Measurements from ENCODE around the gene SHOX. TPM values are rescaled to one million over a fixed set of nuclear protein-coding genes. Genes with fewer than 3 reads are reported as not detected.
"Not testable (repeated sequence)": the region's sequence is repeated elsewhere in the genome, so short reads cannot be mapped to it uniquely, and the experiment has no call there.

SHOX gene
- total and polyA plus RNA-seq, 12 donors: not detected

GRCh38 chrX:646796-647195 is 16.2 kb downstream of the SHOX start:
- peak in 1 of 7 donors; percentile 3 for DNase-seq
- no peaks in the 10 kb centered on the region for H3K4me1 ChIP-seq (replicated peaks in 1 of 2)
- TF ChIP-seq POLR2A (IDR thresholded peaks at IDR 0.05): no peak
- TF ChIP-seq, protein P1, sequence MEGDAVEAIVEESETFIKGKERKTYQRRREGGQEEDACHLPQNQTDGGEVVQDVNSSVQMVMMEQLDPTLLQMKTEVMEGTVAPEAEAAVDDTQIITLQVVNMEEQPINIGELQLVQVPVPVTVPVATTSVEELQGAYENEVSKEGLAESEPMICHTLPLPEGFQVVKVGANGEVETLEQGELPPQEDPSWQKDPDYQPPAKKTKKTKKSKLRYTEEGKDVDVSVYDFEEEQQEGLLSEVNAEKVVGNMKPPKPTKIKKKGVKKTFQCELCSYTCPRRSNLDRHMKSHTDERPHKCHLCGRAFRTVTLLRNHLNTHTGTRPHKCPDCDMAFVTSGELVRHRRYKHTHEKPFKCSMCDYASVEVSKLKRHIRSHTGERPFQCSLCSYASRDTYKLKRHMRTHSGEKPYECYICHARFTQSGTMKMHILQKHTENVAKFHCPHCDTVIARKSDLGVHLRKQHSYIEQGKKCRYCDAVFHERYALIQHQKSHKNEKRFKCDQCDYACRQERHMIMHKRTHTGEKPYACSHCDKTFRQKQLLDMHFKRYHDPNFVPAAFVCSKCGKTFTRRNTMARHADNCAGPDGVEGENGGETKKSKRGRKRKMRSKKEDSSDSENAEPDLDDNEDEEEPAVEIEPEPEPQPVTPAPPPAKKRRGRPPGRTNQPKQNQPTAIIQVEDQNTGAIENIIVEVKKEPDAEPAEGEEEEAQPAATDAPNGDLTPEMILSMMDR (IDR thresholded peaks at IDR 0.05): no peak
- no peaks in the 10 kb centered on the region for H3K36me3 ChIP-seq (replicated peaks in 1 of 2)
- peaks cover 20% of the 10 kb centered on the region for H3K27me3 ChIP-seq
- no peaks in the 10 kb centered on the region for H3K9me3 ChIP-seq (replicated peaks in 1 of 3)
- intact Hi-C loops (cut with DNase I): no loop called here
- H3K4me3 ChIP-seq: no peak overlapping the region
- 63 to 81% (median 74%) methylated on average over 9 of the region's 9 CpGs for WGBS, 4 donors
- H3K27ac ChIP-seq: no peak overlapping the region

- Histone ChIP-seq H3K27me3 (peaks cover 11% of the 10 kb centered on the region), H3K36me3 (replicated peaks in 1 of 2) (no peaks in the 10 kb centered on the region), H3K4me1 (replicated peaks in 1 of 2) (no peaks in the 10 kb centered on the region), H3K27ac (no peak overlapping the region), H3K4me3 (no peak overlapping the region), H3K9me3 (replicated peaks in 1 of 3) (no peaks in the 10 kb centered on the region)
- 75 to 84% (median 80%) methylated on average over 15 of the region's 15 CpGs for WGBS, 4 donors
- intact Hi-C loops (cut with DNase I): no loop called here
- TF ChIP-seq POLR2A (IDR thresholded peaks at IDR 0.05): no peak
- TF ChIP-seq, protein P1 (IDR thresholded peaks at IDR 0.05): no peak
- no peak for DNase-seq
Observed at GRCh38 chrX:649166-649565, 18.6 kb downstream of the SHOX start.

- no peaks in the 10 kb centered on the region for H3K36me3 ChIP-seq (replicated peaks in 1 of 2)
- H3K9me3 ChIP-seq (replicated peaks in 1 of 3): no peaks in the 10 kb centered on the region
- H3K27ac ChIP-seq: no peak overlapping the region
- H3K4me1 ChIP-seq (replicated peaks in 1 of 2): no peaks in the 10 kb centered on the region
- intact Hi-C loops (cut with DNase I): no loop called here
- no peak for DNase-seq
- H3K4me3 ChIP-seq: no peak overlapping the region
- peaks cover 2% of the 10 kb centered on the region for H3K27me3 ChIP-seq
- 70 to 74% (median 72%) methylated on average over 14 to 15 of the region's 15 CpGs for WGBS, 4 donors
- no peak for TF ChIP-seq POLR2A (IDR thresholded peaks at IDR 0.05)
- TF ChIP-seq, protein P1 (IDR thresholded peaks at IDR 0.05): no peak
Observed at GRCh38 chrX:650324-650723, 19.7 kb downstream of the SHOX start.

DNA sequence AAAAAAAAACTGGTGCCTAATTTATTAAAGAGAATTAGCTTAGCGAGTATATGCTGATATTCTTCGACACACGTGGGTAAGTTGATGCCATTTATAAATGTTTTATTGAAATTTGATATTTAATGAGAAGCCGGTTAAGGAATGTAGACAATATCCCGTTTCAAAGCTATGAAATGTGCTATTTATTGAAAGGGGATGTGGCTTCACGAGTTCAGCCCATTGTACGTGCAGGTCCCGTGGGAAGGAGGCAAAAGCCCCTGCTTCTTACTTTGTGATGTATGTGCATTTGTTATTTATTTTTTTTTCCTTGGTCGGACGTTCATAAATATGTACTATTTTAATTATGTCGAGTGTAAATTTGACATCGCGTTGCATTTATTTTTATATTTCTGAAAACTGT is 20.2 kb downstream of the SHOX start:
- Histone ChIP-seq H3K36me3 (replicated peaks in 1 of 2) (no peaks in the 10 kb centered on the region), H3K4me3 (no peak overlapping the region), H3K4me1 (replicated peaks in 1 of 2) (no peaks in the 10 kb centered on the region), H3K27me3 (peaks cover 2% of the 10 kb centered on the region), H3K9me3 (replicated peaks in 1 of 3) (no peaks in the 10 kb centered on the region), H3K27ac (no peak overlapping the region)
- TF ChIP-seq, protein P1 (IDR thresholded peaks at IDR 0.05): no peak
- TF ChIP-seq POLR2A (IDR thresholded peaks at IDR 0.05): no peak
- no peak for DNase-seq
- intact Hi-C loops (cut with DNase I): no loop called here
- WGBS, 4 donors: 75 to 79% (median 76%) methylated on average over 13 of the region's 13 CpGs

DNA sequence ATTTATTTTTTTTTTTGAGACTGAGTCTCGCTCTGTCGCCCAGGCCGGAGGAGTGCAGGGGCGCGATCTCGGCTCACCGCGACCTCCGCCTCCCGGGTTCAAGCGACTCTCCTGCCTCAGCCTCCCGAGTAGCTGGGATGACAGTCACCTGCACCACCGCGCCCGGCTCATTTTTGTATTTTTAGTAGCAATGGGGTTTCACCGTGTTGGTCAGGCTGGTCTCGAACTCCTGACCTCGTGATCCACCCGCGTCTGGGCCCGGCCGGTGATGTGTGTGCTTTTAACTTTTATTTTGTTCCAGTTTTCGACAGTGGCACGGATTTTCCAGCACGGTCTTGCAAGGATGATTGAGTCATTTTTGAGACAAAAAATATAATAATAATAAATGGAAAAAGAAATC is 21.3 kb downstream of the SHOX start:
- WGBS, 4 donors: 78 to 82% (median 80%) methylated on average over 23 to 25 of the region's 25 CpGs
- H3K9me3 ChIP-seq (replicated peaks in 1 of 3); H3K27ac ChIP-seq; intact Hi-C loops (cut with DNase I); DNase-seq; H3K4me3 ChIP-seq; H3K27me3 ChIP-seq; H3K36me3 ChIP-seq (replicated peaks in 1 of 2); H3K4me1 ChIP-seq (replicated peaks in 1 of 2): not testable (repeated sequence)
